Kidney capillary endothelial cell (primary cell): ENCODE data around the gene TPGS1.

Source experiments
- DNase-seq: peaks from one replicate; pipeline ENCODE4 v3.0.0-alpha.2; 2018; ENCODE audit warnings: low spot score

TPGS1 gene

DNA sequence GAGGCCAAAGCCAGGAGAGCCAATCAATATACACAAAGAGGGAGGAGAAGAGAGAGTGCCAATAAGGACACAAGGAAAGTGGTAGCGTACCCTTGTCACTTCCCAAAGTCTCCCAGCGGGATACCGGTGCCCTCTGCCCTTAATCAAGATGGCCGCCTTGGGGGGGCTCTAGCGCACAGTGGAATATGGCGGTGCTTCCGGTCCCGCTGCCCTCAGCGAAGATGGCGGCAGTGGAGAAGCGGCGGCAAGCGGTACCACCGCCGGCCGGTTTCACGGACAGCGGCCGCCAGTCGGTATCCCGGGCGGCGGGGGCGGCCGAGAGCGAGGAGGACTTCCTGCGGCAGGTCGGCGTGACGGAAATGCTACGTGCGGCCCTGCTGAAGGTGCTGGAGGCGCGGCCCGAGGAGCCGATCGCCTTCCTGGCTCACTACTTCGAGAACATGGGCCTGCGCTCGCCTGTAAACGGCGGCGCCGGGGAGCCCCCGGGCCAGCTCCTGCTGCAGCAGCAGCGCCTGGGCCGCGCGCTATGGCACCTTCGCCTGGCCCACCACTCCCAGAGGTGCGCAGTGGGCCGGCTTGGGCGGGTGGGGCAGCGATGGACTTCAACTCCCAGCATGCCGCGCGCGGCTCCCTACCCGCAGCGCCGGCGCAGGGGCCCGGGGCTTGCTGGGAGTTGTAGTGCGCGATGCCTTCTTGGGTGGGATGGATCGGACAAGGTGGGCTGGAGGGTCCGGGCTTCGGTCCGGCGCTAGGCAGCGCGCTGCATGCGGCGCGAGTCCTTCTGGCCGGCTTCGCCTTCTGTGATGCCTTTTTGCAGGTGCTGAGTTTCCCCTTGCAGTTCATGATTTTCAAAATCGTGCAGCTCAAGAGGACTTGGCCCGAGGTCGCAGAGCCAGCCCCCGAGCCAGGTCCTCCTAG lies at the start of gene TPGS1:
Gene TPGS1, plus strand, starts transcription at position 212 of the 918 bp plus-strand sequence. Its CDS starts 10 bp downstream, at position 222.
- DNase-seq, result peak; percentile 65

DNA sequence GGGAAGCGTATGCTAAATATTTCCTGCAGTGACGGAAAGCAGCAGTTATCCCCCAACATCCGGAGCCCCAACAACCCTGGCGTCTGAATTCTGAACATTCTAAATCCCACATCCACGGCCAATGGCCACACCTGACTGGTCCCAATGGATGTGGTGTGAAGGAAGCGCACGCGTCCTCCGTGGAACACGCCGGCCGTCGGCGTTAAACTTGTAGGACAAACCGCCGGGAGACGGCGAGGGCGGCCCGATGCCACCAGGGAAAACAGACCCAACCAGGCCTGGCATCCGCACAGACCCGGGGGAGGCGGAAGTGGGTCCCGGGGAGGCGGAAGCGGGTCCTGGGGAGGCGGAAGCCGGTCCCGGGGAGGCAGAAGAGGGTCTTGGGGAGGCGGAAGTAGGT lies 49.7 kb upstream of the TPGS1 start:
- no peak for DNase-seq

DNA sequence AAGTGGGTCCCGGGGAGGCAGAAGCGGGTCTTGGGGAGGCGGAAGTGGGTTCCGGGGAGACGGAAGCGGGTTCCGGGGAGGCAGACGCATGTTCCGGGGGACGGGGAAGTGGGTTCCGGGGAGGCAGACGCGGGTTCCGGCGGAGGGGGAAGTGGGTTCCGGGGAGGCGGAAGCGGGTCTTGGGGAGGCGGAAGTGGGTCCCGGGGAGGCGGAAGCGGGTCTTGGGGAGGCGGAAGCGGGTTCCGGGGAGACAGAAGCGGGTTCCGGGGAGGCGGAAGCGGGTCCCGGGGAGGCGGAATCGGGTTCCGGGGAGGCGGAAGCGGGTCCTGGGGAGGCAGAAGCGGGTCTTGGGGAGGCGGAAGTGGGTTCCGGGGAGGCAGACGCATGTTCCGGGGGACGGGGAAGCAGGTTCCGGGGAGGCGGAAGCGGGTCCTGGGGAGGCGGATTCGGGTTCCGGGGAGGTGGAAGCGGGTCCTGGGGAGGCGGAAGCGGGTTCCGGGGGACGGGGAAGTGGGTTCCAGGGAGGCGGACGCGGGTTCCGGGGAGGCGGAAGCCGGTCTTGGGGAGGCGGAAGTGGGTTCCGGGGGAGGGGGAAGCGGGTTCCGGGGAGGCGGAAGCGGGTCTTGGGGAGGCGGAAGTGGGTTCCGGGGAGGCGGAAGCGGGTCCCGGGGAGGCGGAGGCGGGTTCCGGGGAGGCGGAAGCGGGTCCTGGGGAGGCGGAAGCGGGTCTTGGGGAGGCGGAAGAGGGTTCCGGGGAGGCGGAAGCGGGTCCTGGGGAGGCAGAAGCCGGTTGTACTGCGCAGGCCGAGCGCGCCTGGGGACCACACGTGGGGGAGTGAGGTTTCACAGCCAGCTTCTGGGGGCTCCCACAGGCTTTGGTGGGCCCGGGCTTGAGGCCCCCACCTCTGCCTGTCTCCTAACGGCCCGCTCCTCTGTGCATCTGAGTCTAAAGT lies 48.9 kb upstream of the TPGS1 start:
- no peak for DNase-seq

GRCh38 chr19:459724-460511 lies 47.4 kb upstream of the TPGS1 start:
- no peak for DNase-seq

DNA sequence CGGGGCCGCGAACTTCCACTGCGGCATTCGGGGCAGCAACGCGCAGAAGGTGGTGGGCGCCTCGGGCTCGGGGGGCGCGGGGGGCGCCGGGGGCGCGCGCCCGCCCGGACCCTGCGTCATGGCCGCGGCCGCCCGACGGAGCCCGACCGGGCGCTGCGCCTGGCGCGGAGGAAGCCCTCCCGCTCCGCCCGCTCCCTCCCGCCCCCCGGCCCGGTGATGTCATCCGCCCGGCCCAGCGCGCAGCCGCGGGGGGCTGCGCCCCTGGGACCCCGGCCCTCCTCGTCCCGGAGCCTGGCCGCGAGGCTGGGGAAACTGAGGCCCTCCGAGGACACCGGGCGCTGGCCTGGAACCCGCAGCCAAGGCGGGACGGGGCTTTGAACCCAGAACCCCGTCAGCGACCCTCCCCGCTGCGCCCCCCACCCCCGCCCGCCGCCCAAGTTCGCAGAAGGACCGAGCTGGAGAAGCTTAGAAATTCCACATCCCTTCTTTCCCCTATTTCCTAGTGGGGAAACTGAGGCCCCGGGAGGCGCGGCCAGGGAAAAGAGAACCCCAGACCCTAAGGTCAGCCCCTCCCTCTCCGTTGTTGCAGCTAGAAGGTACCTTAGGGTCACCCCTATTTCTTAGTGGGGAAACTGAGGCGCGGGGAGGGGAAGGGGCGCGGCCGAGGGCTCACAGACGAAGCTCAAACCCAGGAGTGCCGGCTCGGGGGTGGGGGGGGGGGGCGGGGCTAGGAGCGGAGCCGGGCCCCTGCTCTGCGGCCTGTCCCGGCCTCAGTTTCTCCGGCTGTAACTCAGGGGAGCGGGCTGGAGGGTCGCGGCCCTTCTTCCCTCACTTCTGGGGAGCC lies 46.2 kb upstream of the TPGS1 start, which contains the start of gene SHC2:
Gene SHC2, minus strand, starts transcription at position 157 of the 844 bp plus-strand sequence. Its CDS starts 37 bp downstream, at position 120.
- DNase-seq, result no peak

DNA sequence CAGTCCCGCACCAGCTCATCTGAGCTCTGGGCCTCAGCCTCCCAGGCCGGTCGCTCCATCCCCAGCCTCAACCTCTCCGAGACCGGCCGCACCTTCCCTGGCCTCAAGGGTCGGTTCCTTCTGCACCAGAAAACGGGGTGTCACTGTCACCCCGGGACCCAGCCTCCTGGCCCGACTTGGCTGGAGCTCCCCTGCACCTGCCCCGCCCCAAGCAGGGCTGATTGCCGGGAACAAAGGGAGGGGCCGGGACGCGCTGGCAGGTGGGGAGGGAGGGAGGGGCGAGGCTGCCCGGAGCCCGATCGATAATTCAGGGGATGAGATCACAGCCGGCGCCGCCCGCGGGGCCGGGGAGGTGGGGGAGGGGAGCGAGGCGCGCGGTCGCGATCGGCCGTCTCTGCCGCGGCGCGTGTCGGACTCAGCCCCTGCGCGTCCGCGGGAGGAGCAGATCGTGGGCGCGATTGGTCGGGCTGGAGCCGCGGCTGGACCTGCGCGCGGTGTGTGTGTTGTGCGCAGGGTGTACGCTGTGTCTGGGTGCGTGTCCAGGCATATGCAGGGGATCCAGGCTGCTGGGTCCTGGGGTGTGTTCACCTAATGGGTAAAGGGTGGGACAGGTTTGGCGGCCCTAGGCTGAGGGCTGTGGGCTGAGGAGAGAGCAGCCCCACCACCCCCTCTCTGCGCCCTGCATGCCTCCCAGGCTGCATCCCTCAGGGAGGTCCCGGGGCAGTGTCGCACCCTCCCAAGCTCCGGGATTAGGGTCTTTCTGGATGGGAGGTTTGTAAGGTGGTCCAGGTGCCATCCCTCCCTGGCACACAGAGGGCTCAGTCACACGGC lies 45.4 kb upstream of the TPGS1 start:
- DNase-seq, result no peak

DNA sequence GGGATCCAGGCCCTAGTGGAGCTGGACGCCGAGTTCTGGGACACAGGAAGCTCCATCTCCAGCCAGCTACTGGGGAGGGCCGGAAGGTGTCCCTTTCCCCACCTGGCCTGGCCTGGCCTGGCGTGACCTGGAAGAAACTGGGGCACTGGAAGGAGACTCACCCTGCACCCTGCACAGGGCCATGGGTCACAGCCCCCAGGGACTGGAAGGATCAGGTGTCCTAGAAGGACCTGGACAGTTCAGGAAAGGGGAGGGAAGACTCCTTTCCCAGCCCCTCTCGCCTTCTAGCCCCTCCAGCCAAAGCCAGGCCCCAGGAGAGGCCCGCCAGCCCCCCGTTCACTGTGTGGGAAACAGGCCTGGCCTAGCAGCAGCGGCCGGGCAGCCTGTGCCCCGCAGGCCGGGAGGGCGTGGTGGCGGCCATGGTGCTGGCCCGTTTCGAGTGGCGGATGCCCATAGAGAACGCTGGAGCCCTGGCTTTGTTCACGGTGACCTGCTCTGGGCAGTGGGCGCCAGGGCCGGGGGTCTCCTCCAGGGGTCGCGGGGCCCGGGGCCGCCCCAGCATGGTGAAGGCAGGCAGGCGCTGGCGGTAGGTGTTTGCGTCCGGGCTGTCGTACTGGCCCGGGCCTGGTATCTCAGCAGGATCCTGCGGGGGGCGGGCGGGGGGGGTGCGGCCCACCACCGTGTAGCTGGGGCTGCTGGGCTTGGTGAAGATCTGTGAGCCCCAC lies 43.7 kb upstream of the TPGS1 start:
- no peak for DNase-seq

DNA sequence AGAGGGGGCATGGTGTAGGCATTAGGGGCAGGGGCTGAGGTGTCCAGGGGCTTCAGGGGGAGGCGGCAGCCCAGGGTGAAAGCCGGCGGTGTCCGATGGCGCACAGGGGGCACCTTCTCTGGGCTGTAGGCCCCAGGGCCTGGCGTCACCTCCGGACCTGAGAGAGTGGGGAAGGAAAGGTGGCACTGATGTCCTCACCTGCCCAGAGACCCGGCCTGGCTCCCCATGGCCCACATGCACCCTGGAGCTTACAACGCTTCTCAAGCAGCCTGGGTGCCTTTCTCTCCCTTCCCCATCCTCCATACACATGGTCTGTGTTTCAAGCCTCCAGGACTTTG lies 43.1 kb upstream of the TPGS1 start:
- no peak for DNase-seq

GRCh38 chr19:465056-465816 lies 42.1 kb upstream of the TPGS1 start:
- DNase-seq, result no peak

GRCh38 chr19:467554-467953 lies 39.7 kb upstream of the TPGS1 start:
- DNase-seq, result no peak

GRCh38 chr19:468587-469256 lies 38.6 kb upstream of the TPGS1 start:
- DNase-seq, result no peak

DNA sequence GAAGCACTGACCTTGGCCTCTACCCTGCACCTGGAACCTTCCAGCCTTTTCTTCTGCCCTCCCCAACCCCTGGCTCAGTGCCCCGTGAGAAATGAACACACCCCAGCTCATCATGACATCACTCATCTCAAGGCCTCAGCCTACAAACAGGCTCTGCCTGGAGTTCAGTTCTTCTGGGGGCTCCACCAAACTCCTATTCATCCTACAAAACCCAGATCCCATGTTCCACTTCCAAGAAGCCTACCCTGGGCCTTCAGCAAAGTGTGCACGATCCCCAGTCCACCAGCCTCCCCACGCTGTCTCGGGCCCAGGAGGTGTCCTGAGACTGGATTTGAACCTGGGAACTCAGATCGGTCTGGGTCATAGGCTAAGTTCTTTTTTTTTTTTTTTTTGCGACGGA lies 37.5 kb upstream of the TPGS1 start:
- DNase-seq, result no peak

DNA sequence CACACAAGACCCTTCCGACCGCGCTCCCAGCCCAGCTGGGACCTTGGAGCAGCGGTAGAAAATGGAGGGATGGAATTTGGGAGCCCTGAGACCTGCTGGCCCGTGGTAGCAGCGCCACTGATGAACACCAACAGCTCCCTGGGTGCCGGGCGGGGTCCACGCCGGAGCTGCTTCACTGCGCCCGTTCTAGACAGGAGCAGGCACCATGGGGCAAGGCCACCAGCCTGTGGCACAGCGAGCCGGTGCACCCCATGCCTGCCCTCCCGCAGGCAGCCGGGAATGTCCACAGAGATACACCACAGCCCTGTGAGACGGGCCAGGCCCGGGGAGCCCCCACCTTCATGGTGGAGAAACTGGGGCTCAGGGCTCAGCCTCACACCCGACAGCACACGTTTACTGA lies 36.6 kb upstream of the TPGS1 start:
- DNase-seq, result no peak

DNA sequence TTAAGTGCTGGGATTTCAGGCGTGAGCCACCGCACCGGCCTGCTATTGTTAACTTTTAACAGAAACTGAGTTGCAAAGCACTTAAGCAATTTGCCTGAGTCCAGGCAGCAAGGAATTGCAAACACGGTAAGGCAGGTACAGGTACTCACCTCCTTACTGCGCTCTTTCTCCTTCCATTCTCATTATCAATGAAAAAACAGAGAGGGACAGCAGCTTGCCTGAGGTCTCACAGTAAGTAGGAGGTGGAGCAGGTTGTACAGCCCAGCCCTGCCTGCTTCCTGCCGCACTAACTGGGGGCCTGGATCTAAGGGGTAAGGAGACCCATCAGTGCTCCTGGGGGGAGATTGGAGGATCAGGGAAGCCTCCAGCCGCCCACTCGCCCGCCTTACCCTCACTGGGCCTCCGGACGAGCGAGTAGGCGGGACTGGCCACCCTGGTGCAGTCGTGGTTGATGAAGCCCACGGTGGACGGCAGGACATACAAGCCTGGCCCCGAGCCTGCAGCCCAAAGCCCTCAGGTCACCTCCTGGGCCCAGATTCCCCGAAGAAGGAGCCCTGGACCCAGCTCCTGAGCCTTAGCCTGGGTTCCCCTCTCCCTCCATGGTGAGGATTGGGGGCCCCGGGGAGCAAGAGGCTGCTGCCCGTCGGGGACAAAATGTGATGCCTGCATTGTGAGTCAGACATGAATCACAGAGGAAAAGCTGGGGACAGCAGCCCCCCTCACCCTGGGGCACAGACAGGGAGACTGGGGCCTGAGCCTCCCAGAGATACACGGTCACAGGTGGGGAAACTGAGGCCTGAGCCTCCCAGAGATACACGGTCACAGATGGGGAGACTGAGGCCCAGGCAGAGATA lies 35.1 kb upstream of the TPGS1 start:
- no peak for DNase-seq

DNA sequence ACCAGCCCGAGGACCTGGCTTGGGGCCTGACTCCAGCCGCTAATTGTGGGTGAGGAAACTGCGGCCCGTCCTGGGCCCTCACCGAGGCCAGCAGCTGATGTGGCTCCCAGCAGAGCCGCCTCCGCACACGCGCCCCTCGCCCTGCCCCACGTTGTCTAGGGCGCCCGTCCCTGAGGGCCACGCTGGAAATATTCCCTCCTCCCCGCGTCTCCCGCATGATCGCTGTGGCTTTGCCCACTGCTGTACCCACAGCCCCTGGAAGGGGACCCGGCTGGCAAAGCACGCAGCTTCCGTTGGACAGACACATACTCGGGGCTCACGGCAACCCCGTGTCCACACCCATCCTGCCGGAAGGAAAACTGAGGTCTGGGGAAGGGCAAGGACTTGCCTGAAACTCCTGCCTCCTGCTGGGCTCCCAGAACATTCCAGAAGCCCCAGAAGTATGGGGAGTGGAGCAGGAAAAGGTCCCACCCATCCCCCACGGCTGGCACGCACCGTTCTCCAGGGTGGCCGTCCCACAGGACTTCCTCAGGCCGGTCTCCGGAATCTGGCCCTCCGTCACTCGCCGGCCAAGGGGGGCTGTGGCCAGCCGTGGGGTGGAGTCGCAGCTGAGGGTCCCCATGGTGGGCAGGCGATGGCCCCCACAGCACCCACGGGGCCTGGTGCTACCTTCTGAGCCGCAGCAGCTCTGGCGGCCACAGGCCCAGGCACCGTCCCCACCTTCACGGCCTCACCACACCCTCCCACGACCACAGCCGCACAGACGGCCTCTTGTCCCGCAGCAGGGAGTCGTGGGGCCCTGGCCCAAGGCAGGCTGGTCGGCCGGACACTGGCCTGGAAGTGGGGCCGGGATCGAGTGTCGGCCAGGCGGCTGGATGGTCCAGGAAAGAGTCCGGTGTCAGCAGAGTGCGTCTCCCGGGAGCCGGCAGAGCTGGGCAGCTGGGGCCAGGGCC lies 32.9 kb upstream of the TPGS1 start:
- DNase-seq, result no peak

DNA sequence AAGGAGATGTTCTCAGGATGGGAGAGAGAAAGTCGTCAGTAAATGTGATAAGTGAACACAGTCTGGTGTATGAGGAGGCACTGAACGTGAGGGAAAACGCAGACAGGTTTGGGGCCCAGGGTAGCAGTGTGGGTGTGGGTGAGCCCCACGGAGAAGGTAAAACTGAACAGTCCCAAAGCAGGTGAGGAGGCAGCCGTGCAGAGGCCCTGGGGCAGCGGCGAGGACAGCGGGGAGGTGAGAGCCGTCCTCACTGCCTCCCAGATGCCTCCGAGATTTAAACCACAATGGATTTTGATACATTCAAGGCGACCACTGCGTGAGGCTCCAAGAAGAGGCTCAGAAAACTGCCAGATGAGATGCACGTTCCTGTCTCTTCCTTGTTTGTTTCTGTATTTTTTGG lies 31.9 kb upstream of the TPGS1 start:
- no peak for DNase-seq
